ENCODE measurements around the gene SLC29A4. TPM values are rescaled to one million over a fixed set of nuclear protein-coding genes. Genes with fewer than 3 reads are reported as not detected.
"Not testable (repeated sequence)": the region's sequence is repeated elsewhere in the genome, so short reads cannot be mapped to it uniquely, and the experiment has no call there.

The SLC29A4 gene
- total RNA-seq, 1 donor from 2014 or later = 0.38 TPM

- Mint-ChIP-seq H3K36me3 (ENCODE audit: low read depth) (no peaks in the 10 kb centered on the region), H3K27me3 (peaks cover 10% of the 10 kb centered on the region), H3K4me3 (no peak overlapping the region), H3K9me3 (no peaks in the 10 kb centered on the region), H3K4me1 (no peaks in the 10 kb centered on the region), H3K27ac (no peak overlapping the region)
- intact Hi-C loops (cut with micrococcal nuclease) = no loop called here
- POLR2A ChIA-PET = no interaction called here
- no peak for TF ChIP-seq CTCF (IDR thresholded peaks at IDR 0.05)
- no peak for ATAC-seq (ENCODE audit: low read depth)
- DNase-seq = no peak
- CTCF ChIA-PET = no interaction called here
These were observed 8.3 kb upstream of the SLC29A4 start for GRCh38 chr7:5274441-5274840.

GRCh38 chr7:5274985-5275431 lies 7.7 kb upstream of the SLC29A4 start:
- CTCF ChIA-PET; POLR2A ChIA-PET; DNase-seq; intact Hi-C loops (cut with micrococcal nuclease); H3K27ac Mint-ChIP-seq; ATAC-seq (ENCODE audit: low read depth); H3K27me3 Mint-ChIP-seq; H3K36me3 Mint-ChIP-seq (ENCODE audit: low read depth); H3K4me3 Mint-ChIP-seq; H3K9me3 Mint-ChIP-seq; H3K4me1 Mint-ChIP-seq: not testable (repeated sequence)

- H3K27me3 Mint-ChIP-seq; H3K4me3 Mint-ChIP-seq; intact Hi-C loops (cut with micrococcal nuclease); POLR2A ChIA-PET; H3K4me1 Mint-ChIP-seq; H3K9me3 Mint-ChIP-seq; ATAC-seq (ENCODE audit: low read depth); H3K36me3 Mint-ChIP-seq (ENCODE audit: low read depth); DNase-seq; CTCF ChIA-PET; H3K27ac Mint-ChIP-seq: not testable (repeated sequence)
These were observed 7.2 kb upstream of the SLC29A4 start for GRCh38 chr7:5275510-5275909.

GRCh38 chr7:5276123-5276522 lies 6.6 kb upstream of the SLC29A4 start:
- H3K27me3 Mint-ChIP-seq; H3K27ac Mint-ChIP-seq; H3K4me1 Mint-ChIP-seq; ATAC-seq (ENCODE audit: low read depth); CTCF ChIA-PET; H3K4me3 Mint-ChIP-seq; POLR2A ChIA-PET; intact Hi-C loops (cut with micrococcal nuclease); DNase-seq; H3K36me3 Mint-ChIP-seq (ENCODE audit: low read depth); H3K9me3 Mint-ChIP-seq: not testable (repeated sequence)

GRCh38 chr7:5276611-5277010 lies 6.1 kb upstream of the SLC29A4 start:
- H3K27ac Mint-ChIP-seq = no peak overlapping the region
- DNase-seq = no peak
- intact Hi-C loops (cut with micrococcal nuclease) = no loop called here
- peaks cover 5% of the 10 kb centered on the region for H3K27me3 Mint-ChIP-seq
- no peak for TF ChIP-seq CTCF (IDR thresholded peaks at IDR 0.05)
- H3K36me3 Mint-ChIP-seq (ENCODE audit: low read depth) = no peaks in the 10 kb centered on the region
- no peaks in the 10 kb centered on the region for H3K4me1 Mint-ChIP-seq
- CTCF ChIA-PET = no interaction called here
- no peak for ATAC-seq (ENCODE audit: low read depth)
- no peaks in the 10 kb centered on the region for H3K9me3 Mint-ChIP-seq
- POLR2A ChIA-PET = no interaction called here
- H3K4me3 Mint-ChIP-seq = no peak overlapping the region

- no peak overlapping the region for H3K27ac Mint-ChIP-seq
- POLR2A ChIA-PET = interaction anchor here (0.7 kb wide), 1 partner anchor 119 kb away, joined by 3 read pairs; no protein-coding TSS in a partner anchor
- intact Hi-C loops (cut with micrococcal nuclease) = no loop called here
These were observed 4.0 kb upstream of the SLC29A4 start for GRCh38 chr7:5278766-5279165.

More at GRCh38 chr7:5278766-5279165, 4.0 kb upstream of the SLC29A4 start:
- Mint-ChIP-seq H3K36me3 (ENCODE audit: low read depth) (no peaks in the 10 kb centered on the region), H3K4me1 (no peaks in the 10 kb centered on the region), H3K4me3 (no peak overlapping the region), H3K27me3 (peaks cover 2% of the 10 kb centered on the region), H3K9me3 (no peaks in the 10 kb centered on the region)
- TF ChIP-seq CTCF (IDR thresholded peaks at IDR 0.05) = no peak
- CTCF ChIA-PET = no interaction called here
- DNase-seq (no peak), ATAC-seq (ENCODE audit: low read depth) (no peak)

Data from activated B cell treated with CpG ODN at 0.5 μM for 24 hours (primary cell).